PC-3 (cell line): ENCODE data around the gene LAMB4. TPM values are rescaled to one million over a fixed set of nuclear protein-coding genes. Genes with fewer than 3 reads are reported as not detected.

Experiments
- ATAC-seq: fragments of 200-7000 bp; cut with Tn5 transposase; 2 replicates; pipeline ENCODE4 v1.9.1; 2020; ENCODE audit warnings: mild to moderate bottlenecking, moderate library complexity
- BruUV-seq: library from RNA; stranded (reverse); fragments of 400-500 nt; replicated peaks from 2 replicates; lab custom pipeline; 2021; lab: Mats Ljungman, UMichigan
- CTCF ChIA-PET: fragments of 300-600 bp; sonication (Branson Sonifier 250); formaldehyde crosslinking; loops from one replicate; lab custom pipeline; 2022; ENCODE audit warnings: antibody characterized with exemption; lab: Charles Lee
- POLR2A ChIA-PET: fragments of 300-600 bp; sonication (Branson Sonifier 250); formaldehyde crosslinking; loops from one replicate; lab custom pipeline; 2022; ENCODE audit warnings: antibody characterized with exemption; ENCODE audit not compliant: unreplicated experiment; lab: Charles Lee
- DNase-seq: peaks from one replicate; pipeline ENCODE4 v3.0.0-alpha.2; 2015
- H2AFZ ChIP-seq: fragments of 300-600 bp; sonication (generic); 2 replicates; pipeline ENCODE4 v1.6.0; 2016; ENCODE audit warnings: antibody characterized with exemption, low read length
- H3F3A ChIP-seq: fragments of 300-600 bp; sonication (generic); one replicate; pipeline ENCODE4 v1.6.0; 2017; ENCODE audit warnings: antibody characterized with exemption, low read length, control low read depth, mild to moderate bottlenecking; ENCODE audit not compliant: unreplicated experiment
- H3K27ac ChIP-seq: fragments of 300-600 bp; sonication (generic); 2 replicates; pipeline ENCODE4 v1.5.1; 2016; ENCODE audit warnings: mild to moderate bottlenecking, low read length
- H3K27me3 ChIP-seq: fragments of 300-600 bp; sonication (generic); 2 replicates; pipeline ENCODE4 v1.6.1; 2016; ENCODE audit warnings: low read length, mixed read lengths
- H3K36me3 ChIP-seq: fragments of 300-600 bp; sonication (generic); 2 replicates; pipeline ENCODE4 v1.6.1; 2016; ENCODE audit warnings: low read depth, mixed run types, low read length, mixed read lengths
- H3K4me1 ChIP-seq: fragments of 300-600 bp; sonication (generic); 2 replicates; pipeline ENCODE4 v1.5.1; 2016; ENCODE audit warnings: low read length; ENCODE audit not compliant: insufficient read depth
- H3K4me2 ChIP-seq: fragments of 300-600 bp; sonication (generic); 2 replicates; pipeline ENCODE4 v1.6.0; 2016; ENCODE audit warnings: low read length
- H3K4me3 ChIP-seq: fragments of 300-600 bp; sonication (generic); 2 replicates; pipeline ENCODE4 v1.5.1; 2016; ENCODE audit warnings: mild to moderate bottlenecking, low read length, mixed read lengths
- H3K79me2 ChIP-seq: fragments of 300-600 bp; sonication (generic); 2 replicates; pipeline ENCODE4 v1.6.1; 2017; ENCODE audit warnings: low read length, mixed read lengths
- H3K9ac ChIP-seq: fragments of 300-600 bp; sonication (generic); 2 replicates; pipeline ENCODE4 v1.6.0; 2016; ENCODE audit warnings: mild to moderate bottlenecking, low read length
- H3K9me2 ChIP-seq: fragments of 300-600 bp; sonication (generic); replicated peaks from 2 replicates; pipeline ENCODE4 v1.6.1; 2016; ENCODE audit warnings: mixed run types, low read length, mixed read lengths
- H3K9me3 ChIP-seq: fragments of 300-600 bp; sonication (generic); 2 replicates; pipeline ENCODE4 v1.6.1; 2016; ENCODE audit warnings: low read length, mixed read lengths
- H4K20me1 ChIP-seq: fragments of 300-600 bp; sonication (generic); 2 replicates; pipeline ENCODE4 v1.6.1; 2016; ENCODE audit warnings: low read length, mixed read lengths
- CTCF ChIP-seq: fragments of 300-600 bp; sonication (generic); conservative IDR thresholded peaks from 2 replicates; pipeline ENCODE4 v1.5.1; 2017; ENCODE audit warnings: antibody characterized with exemption, low read depth, mild to moderate bottlenecking, low read length
- EZH2 ChIP-seq: fragments of 300-600 bp; sonication (generic); IDR thresholded peaks from one replicate; pipeline ENCODE4 v1.6.1; 2017; ENCODE audit warnings: antibody characterized with exemption, mild to moderate bottlenecking, low read length; ENCODE audit not compliant: unreplicated experiment
- EZH2phosphoT487 ChIP-seq: fragments of 300-600 bp; sonication (generic); IDR thresholded peaks from 2 replicates; pipeline ENCODE4 v1.6.1; 2018; ENCODE audit warnings: mild to moderate bottlenecking, antibody characterized with exemption, low read length, borderline replicate concordance
- intact Hi-C: fragments of 100-400 bp; cut with micrococcal nuclease; formaldehyde crosslinking; loops from 2 replicates; pipeline ENCODE4 v1.9.0; 2023
- total RNA-seq: library from RNA; depleted of rRNA; stranded (reverse); fragments of >200 nt; gene quantifications from 2 replicates; pipeline ENCODE4 v1.2.3, GENCODE V29; 2014

LAMB4 gene
- total RNA-seq, 1 experiment from 2014 or later, result 0.04 TPM

- H3K27ac ChIP-seq, result no peak overlapping the region
- DNase-seq (no peak), ATAC-seq (no peak)
- no peaks in the 10 kb centered on the region for H3K79me2 ChIP-seq
- no peaks in the 10 kb centered on the region for H3F3A ChIP-seq
- H3K4me2 ChIP-seq, result no peak overlapping the region
- TF ChIP-seq CTCF (no peak), EZH2phosphoT487 (no peak), EZH2 (no peak)
- no peaks in the 10 kb centered on the region for H3K9me3 ChIP-seq
- no peaks in the 10 kb centered on the region for H3K36me3 ChIP-seq
- intact Hi-C loops, result no loop called here
- ChIA-PET CTCF (no interaction called here), POLR2A (no interaction called here)
- no peak overlapping the region for H3K4me3 ChIP-seq
- no peak overlapping the region for H3K9ac ChIP-seq
- BruUV-seq, result no TSS peak
- no peaks in the 10 kb centered on the region for H3K27me3 ChIP-seq
- no peaks in the 10 kb centered on the region for H3K9me2 ChIP-seq
- no peak overlapping the region for H2AFZ ChIP-seq
- H4K20me1 ChIP-seq, result no peaks in the 10 kb centered on the region
- no peaks in the 10 kb centered on the region for H3K4me1 ChIP-seq
Measured at GRCh38 chr7:108037140-108037539, 93.0 kb downstream of the LAMB4 start.

GRCh38 chr7:108034586-108034985 is 95.6 kb downstream of the LAMB4 start:
- H2AFZ ChIP-seq, result no peak overlapping the region

More at GRCh38 chr7:108034586-108034985, 95.6 kb downstream of the LAMB4 start:
- Histone ChIP-seq H3K27me3 (no peaks in the 10 kb centered on the region), H3K79me2 (no peaks in the 10 kb centered on the region), H3K4me1 (peaks cover 9% of the 10 kb centered on the region), H3K9ac (no peak overlapping the region), H4K20me1 (no peaks in the 10 kb centered on the region), H3K4me3 (no peak overlapping the region), H3F3A (no peaks in the 10 kb centered on the region), H3K36me3 (no peaks in the 10 kb centered on the region), H3K27ac (no peak overlapping the region), H3K9me3 (no peaks in the 10 kb centered on the region), H3K9me2 (no peaks in the 10 kb centered on the region), H3K4me2 (no peak overlapping the region)
- TF ChIP-seq CTCF (no peak), EZH2 (no peak), EZH2phosphoT487 (no peak)
- ChIA-PET CTCF (no interaction called here), POLR2A (no interaction called here)
- intact Hi-C loops, result no loop called here
- no peak for ATAC-seq
- no TSS peak for BruUV-seq
- DNase-seq, result no peak
